HG03342 (cell line): ENCODE results near the gene DPEP1.
"Not testable (repeated sequence)": the region's sequence is repeated elsewhere in the genome, so short reads cannot be mapped to it uniquely, and the experiment has no call there.

Experiments
- ATAC-seq: cut with Tn5 transposase; IDR thresholded peaks from one replicate; pipeline ENCODE4 v1.9.1; 2021; ENCODE audit warnings: mild to moderate bottlenecking, moderate library complexity; ENCODE audit not compliant: unreplicated experiment

DPEP1 gene

DNA sequence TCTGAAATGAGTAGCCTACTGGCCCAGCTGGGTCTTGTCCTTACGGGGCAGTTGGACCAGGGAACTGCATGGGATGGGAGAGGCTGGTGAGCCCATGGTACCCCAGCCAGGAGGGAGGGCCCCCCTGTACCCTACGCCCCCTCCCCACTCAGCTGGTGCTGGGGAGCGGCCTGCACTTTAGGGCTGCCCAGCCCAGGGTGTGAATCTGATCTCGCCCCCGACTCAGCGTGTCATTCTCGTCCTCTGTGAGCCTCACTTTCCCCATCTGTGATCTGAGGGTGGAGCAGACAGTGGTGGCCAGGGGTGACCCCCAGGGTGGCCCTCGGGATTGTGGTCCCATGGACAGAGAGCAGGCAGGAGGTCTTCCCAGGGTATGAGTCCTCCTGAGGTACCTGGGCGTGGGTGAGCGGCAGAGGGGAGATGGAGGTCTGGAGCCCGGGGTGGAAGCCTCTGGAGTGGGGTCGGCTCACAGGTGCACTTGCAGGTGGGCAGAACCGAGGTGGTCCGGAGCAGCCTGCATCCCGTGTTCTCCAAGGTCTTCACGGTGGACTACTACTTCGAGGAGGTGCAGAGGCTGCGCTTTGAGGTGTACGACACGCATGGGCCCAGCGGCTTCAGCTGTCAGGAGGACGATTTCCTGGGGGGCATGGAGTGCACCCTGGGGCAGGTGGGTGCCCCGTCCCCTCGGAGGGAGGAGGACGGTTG is 36.2 kb upstream of the DPEP1 start:
- no peak for ATAC-seq

DNA sequence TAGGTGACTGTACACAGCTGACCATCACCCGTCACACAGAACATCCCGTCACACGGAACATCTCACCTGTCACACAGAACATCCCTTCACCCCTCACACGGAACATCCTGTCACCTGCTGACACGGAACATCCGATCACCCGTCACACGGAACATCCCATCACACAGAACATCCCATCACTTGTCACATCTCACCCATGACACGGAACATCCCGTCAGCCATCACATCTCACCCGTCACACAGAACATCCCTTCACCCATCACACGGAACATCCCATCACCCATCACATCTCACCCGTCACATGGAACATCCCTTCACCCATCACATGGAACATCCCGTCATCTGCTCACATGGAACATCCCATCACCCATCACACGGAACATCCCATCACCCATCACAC is 34.1 kb upstream of the DPEP1 start:
- no peak for ATAC-seq

DNA sequence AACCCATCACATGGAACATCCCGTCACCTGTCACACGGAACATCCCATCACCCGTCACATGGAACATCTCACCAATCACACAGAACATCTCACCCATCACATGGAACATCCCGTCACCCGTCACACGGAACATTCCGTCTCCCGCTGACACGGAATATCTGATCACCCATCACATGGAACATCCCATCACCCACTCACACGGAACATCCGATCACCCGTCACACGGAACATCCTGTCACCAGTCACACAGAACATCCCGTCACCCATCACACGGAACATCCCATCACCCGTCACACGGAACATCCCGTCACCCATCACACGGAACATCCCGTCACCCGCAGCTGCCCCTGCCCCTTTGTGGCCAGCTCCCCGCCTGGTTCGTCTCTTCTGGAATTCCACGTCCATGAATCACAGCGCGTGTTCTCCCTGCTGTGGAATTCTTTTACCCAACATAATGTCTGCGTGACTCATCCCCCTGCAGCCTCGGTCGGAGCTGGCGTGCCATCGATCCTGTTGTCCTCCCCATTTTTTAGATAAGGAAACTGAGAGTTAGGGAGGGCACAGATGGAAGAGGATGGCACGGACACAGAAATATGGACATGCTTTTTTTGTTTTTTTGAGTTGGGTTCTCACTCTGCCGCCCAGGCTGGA is 32.3 kb upstream of the DPEP1 start:
- ATAC-seq = no peak

- no peak for ATAC-seq
These were observed 31.4 kb upstream of the DPEP1 start for GRCh38 chr16:89581861-89582563.

DNA sequence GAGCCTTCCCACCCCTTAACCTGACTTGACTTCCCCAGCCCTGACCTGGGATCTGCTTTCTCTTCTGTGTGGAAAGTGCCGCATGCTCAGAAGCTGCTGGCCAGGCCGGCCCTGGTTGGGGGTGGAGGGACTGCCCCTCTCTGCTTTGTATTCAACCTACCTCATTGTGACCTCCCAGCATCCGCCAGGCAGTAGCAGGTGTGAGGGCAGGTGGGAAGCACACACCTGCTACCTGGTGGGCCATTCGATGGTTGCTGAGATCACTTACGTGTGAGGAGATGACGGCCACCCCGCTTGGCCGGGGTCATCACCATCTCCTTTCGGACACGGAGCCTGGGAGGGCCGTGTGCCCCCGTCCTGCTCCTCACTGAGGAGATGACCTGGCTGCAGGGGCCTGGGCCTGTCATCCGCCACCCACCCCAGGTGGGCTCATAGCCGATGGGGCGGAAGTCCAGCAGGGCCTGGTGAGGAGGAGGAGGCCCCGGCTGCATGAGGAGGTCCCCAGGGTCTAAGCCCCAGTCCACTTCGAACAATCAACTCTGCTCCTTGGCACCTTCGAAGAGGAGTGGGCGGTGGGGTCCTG is 30.7 kb upstream of the DPEP1 start:
- ATAC-seq = no peak

DNA sequence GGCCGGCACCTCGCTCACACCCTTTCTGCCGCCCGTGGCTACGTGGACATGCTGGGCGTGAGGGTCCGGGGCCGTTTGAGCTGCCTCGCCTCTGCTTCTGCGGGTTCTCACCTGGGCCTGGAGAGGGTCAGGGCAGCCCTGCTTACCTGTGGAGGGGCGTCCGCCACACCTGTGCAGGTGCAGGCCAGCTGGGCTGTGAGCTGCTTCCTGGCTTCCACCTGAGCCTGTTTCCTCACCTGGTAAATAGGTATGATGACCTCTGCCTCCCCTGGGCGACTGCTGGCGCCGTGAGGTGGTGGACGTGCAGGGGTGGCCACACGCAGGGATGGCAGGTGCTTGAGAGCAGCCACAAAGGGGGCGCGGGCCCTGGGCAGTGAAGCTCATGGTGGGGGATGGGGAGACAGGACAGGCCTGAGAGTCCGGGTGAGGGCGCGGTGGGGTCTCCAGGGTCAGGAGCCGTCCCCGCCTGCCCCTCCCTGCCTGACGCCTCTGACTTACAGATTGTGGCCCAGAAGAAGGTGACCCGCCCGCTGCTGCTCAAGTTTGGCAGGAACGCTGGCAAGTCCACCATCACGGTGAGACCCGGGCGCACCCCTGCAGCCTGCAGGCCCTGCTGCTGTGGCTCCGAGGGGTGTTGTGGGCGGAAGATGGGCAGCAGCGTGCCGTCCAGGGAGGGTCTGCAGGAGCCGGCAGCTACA is 30.1 kb upstream of the DPEP1 start:
- ATAC-seq = no peak

DNA sequence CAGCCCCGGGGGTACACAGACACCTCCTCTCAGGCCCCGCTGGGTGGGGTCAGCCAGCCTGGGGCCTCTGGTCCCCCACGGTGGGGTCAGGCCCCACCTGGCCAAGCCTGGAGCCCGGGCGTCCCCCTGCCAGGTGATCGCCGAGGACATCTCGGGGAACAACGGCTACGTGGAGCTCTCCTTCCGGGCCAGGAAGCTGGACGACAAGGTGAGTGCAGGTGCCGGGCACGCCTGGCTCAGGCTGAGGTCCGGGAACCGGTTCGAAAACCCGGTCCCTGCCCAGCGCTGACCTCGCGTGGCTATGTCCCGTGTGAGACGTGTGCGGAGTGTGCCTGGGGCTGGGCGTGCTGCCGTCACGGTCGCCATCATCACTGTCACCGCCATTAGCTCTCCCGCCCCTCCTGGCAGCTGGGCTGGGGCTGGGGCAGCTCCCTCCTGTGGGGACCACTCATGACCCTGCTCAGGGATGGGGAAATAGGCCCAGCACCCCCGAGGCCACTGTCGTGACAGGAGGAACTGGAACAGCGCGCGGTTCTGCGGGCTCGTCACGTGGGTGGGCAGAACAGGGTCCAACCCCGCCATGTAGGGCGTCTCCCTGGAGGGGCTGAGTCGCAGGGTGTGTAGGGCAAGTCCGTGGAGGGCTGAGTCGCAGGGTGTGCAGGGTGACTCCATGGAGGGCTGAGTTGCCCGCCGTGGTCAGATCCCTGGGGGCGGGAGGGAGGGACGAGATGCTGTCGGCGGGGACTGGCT is 29.4 kb upstream of the DPEP1 start:
- no peak for ATAC-seq

GRCh38 chr16:89584768-89585549 is 28.5 kb upstream of the DPEP1 start:
- no peak for ATAC-seq

GRCh38 chr16:89586218-89586617 is 27.2 kb upstream of the DPEP1 start:
- ATAC-seq = no peak

DNA sequence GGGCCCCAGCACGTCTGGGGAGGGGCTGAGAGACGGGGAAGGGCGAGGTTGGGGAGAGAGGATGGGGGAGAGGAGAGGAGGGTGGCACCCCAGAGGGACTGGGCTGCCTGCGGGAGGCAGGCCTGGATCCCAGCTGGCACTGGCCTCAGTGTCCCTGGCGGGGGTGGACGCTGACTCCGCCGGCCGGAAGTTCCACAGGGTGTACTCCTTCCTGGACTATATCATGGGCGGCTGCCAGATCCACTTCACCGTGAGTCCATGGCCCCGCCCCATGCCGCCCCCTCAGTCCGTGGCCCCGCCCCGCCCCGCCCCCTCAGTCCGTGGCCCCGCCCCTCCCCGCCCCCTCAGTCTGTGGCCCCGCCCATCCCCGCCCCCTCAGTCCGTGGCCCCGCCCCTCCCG is 26.6 kb upstream of the DPEP1 start:
- ATAC-seq = no peak

DNA sequence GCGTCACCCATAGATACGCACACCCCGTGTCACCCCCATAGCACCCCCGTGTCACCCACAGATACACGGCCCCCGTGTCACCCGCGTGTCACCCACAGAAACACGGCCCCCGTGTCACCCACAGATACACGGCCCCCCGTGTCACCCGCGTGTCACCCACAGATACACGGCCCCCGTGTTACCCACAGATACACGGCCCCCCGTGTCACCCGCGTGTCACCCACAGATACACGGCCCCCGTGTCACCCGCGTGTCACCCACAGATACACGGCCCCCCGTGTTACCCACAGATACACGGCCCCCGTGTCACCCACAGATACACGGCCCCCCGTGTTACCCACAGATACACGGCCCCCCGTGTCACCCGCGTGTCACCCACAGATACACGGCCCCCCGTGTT is 25.8 kb upstream of the DPEP1 start:
- ATAC-seq = not testable (repeated sequence)

- no peak for ATAC-seq
These were observed 24.9 kb upstream of the DPEP1 start for GRCh38 chr16:89588413-89589109.

DNA sequence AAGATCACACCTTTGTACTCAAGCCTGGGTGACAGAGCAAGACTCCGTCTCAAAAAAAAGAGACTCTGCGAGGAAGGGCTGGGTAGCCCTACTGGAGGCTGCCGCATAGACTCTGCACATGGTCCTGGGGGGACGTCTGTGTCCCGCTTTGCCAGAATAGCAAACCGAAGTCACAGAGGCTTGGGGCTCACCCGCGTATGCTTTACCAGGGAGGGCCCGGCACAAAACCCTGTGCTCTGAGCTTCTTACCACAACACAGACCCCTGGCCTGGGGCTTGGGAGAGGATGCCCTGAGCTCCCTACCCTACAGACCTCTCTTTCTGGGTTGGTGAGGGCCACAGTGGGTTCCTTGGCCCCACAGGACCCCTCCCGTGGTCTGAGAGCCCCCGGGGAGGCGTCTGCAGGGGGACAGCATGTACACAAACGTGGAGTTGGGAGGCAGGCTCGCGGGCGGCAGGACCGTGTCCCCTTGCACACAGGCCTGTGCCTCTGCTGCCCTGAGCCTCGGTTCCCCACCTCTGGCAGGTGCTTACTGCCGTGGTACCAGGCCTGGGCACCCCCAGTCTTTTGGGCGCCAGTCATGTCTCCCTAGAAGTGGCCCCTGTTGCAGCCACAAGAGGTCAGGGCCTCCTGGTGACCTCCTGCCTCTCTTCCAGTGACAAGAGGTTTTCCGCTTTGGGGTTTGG is 24.1 kb upstream of the DPEP1 start:
- no peak for ATAC-seq

DNA sequence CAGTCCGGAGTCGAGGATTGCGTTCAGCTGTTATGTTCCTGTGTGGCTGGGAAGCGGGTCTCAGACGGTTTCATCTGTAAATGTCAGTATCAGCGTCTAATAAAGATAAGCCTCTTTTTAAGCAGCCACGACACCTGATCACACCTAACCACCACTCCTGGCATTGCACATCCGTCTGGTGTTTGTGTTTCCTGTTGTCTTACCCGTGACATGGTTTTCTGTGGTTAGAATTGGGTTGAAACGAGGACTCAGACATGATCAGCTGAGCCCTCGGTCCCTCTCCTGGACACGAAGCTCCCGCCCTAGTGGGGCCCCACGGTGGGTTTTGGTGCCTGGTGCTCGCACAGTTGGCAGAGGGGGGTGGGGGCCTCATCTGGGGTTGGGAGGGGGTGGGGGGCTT is 19.6 kb upstream of the DPEP1 start:
- no peak for ATAC-seq

- no peak for ATAC-seq
These were observed 17.9 kb upstream of the DPEP1 start for GRCh38 chr16:89595330-89596060.

GRCh38 chr16:89596061-89596689 is 17.3 kb upstream of the DPEP1 start:
- no peak for ATAC-seq

- no peak for ATAC-seq
These were observed 16.3 kb upstream of the DPEP1 start for GRCh38 chr16:89596957-89597649.
